GM18873 (cell line): Measurements from ENCODE around the gene ZER1.

Experiments
- ATAC-seq: cut with Tn5 transposase; IDR thresholded peaks from one replicate; pipeline ENCODE4 v1.9.1; 2021; ENCODE audit warnings: mild to moderate bottlenecking, moderate library complexity, moderate number of reproducible peaks; ENCODE audit not compliant: unreplicated experiment, low FRiP score

The ZER1 gene

GRCh38 chr9:128743421-128743820 lies 28.3 kb downstream of the ZER1 start:
- ATAC-seq, result no peak

- no peak for ATAC-seq
Observed at GRCh38 chr9:128742401-128742800, 29.3 kb downstream of the ZER1 start.

- ATAC-seq, result no peak
Observed at GRCh38 chr9:128735373-128735772, 36.4 kb downstream of the ZER1 start.

GRCh38 chr9:128733256-128733655 lies 38.5 kb downstream of the ZER1 start:
- ATAC-seq, result no peak

GRCh38 chr9:128732576-128732975 lies 39.2 kb downstream of the ZER1 start:
- no peak for ATAC-seq

- no peak for ATAC-seq
Observed at GRCh38 chr9:128731691-128732090, 40.0 kb downstream of the ZER1 start.

GRCh38 chr9:128731093-128731492 lies 40.6 kb downstream of the ZER1 start:
- ATAC-seq, result no peak

GRCh38 chr9:128729766-128730517 lies 41.8 kb downstream of the ZER1 start:
- no peak for ATAC-seq

- no peak for ATAC-seq
Observed at GRCh38 chr9:128729302-128729701, 42.4 kb downstream of the ZER1 start.

GRCh38 chr9:128728298-128728697 lies 43.4 kb downstream of the ZER1 start:
- no peak for ATAC-seq

GRCh38 chr9:128727640-128728248 lies 44.0 kb downstream of the ZER1 start:
- ATAC-seq, result no peak

- no peak for ATAC-seq
Observed at GRCh38 chr9:128724744-128725211, 46.9 kb downstream of the ZER1 start.

GRCh38 chr9:128723866-128724743 lies 47.6 kb downstream of the ZER1 start, which contains the start of gene ZDHHC12:
Gene ZDHHC12 (minus strand): TSS chr9:128724127. CDS start chr9:128724093, 34 bp downstream.
- peak; percentile 84 for ATAC-seq

GRCh38 chr9:128723352-128723865 lies 48.3 kb downstream of the ZER1 start:
- no peak for ATAC-seq

GRCh38 chr9:128722380-128723351 lies 49.1 kb downstream of the ZER1 start:
- no peak for ATAC-seq

GRCh38 chr9:128721487-128722010 lies 50.2 kb downstream of the ZER1 start:
- ATAC-seq, result no peak

- ATAC-seq, result no peak
Observed at GRCh38 chr9:128720841-128721486, 50.8 kb downstream of the ZER1 start.

- no peak for ATAC-seq
Observed at GRCh38 chr9:128719919-128720605, 51.7 kb downstream of the ZER1 start.
